ENCODE results near the gene LECT2.

LECT2 gene

GRCh38 chr5:135979510-135979909 is 24.7 kb upstream of the LECT2 start:
- no peak for DNase-seq (ENCODE audit: low read depth)
- no peak overlapping the region for H3K4me3 ChIP-seq (ENCODE audit: low read length)
- no peak for TF ChIP-seq CTCF (IDR thresholded peaks at IDR 0.05; ENCODE audit: insufficient read depth, low read depth, low read length, missing control alignments)

GRCh38 chr5:135978993-135979392 is 24.2 kb upstream of the LECT2 start:
- no peak for TF ChIP-seq CTCF (IDR thresholded peaks at IDR 0.05; ENCODE audit: insufficient read depth, low read depth, low read length, missing control alignments)
- no peak overlapping the region for H3K4me3 ChIP-seq (ENCODE audit: low read length)
- no peak for DNase-seq (ENCODE audit: low read depth)

GRCh38 chr5:135978212-135978631 is 23.4 kb upstream of the LECT2 start:
- no peak overlapping the region for H3K4me3 ChIP-seq (ENCODE audit: low read length)
- no peak for DNase-seq (ENCODE audit: low read depth)
- TF ChIP-seq CTCF (IDR thresholded peaks at IDR 0.05; ENCODE audit: insufficient read depth, low read depth, low read length, missing control alignments): no peak

- TF ChIP-seq CTCF (IDR thresholded peaks at IDR 0.05; ENCODE audit: insufficient read depth, low read depth, low read length, missing control alignments): peak; percentile 78
- DNase-seq (ENCODE audit: low read depth): peak; percentile 79
- no peak overlapping the region for H3K4me3 ChIP-seq (ENCODE audit: low read length)
Observed at GRCh38 chr5:135977375-135977928, 22.7 kb upstream of the LECT2 start.

GRCh38 chr5:135976216-135976615 is 21.4 kb upstream of the LECT2 start:
- peak; percentile 9 for DNase-seq (ENCODE audit: low read depth)
- TF ChIP-seq CTCF (IDR thresholded peaks at IDR 0.05; ENCODE audit: insufficient read depth, low read depth, low read length, missing control alignments): no peak
- H3K4me3 ChIP-seq (ENCODE audit: low read length): no peak overlapping the region

- TF ChIP-seq CTCF (IDR thresholded peaks at IDR 0.05; ENCODE audit: insufficient read depth, low read depth, low read length, missing control alignments): no peak
- no peak for DNase-seq (ENCODE audit: low read depth)
- H3K4me3 ChIP-seq (ENCODE audit: low read length): no peak overlapping the region
Observed at GRCh38 chr5:135975122-135975521, 20.3 kb upstream of the LECT2 start.

GRCh38 chr5:135974021-135974600 is 19.3 kb upstream of the LECT2 start:
- no peak for DNase-seq (ENCODE audit: low read depth)
- H3K4me3 ChIP-seq (ENCODE audit: low read length): no peak overlapping the region
- TF ChIP-seq CTCF (IDR thresholded peaks at IDR 0.05; ENCODE audit: insufficient read depth, low read depth, low read length, missing control alignments): no peak

Measured in epithelial cell of esophagus (primary cell).